Hepatic stellate cell (primary cell): ENCODE measurements around the gene C1QTNF5.

Experiments used
- DNase-seq: peaks from one replicate; pipeline ENCODE4 v3.0.0; 2011; ENCODE audit warnings: low spot score

C1QTNF5 gene

GRCh38 chr11:119359365-119360214, 18.9 kb upstream of the C1QTNF5 start:
- DNase-seq = no peak

DNA sequence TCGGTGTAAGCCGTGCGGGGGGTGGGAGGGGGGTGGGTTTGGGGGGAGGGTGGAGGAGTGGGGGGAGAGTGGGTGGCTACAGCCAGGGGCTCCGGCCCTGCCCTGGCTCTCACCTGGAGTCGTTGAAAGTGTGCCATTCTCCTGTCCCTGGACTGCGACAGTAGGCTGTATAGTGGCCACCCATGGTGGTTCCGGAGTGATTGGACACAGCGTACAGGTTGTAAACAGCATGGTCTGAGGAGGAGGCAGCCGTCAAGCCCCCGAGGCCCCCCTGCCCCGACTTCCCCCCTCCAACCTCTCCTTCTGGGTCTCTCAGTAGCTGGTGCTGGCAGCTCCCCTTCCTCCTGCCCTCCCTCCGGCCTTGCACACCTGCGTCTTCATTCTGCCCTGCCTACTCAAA, 16.4 kb upstream of the C1QTNF5 start:
- DNase-seq = no peak

- DNase-seq = peak; percentile 92
These were observed 15.8 kb upstream of the C1QTNF5 start for GRCh38 chr11:119356349-119357031.

GRCh38 chr11:119355091-119355843, 14.6 kb upstream of the C1QTNF5 start:
- DNase-seq = no peak

DNA sequence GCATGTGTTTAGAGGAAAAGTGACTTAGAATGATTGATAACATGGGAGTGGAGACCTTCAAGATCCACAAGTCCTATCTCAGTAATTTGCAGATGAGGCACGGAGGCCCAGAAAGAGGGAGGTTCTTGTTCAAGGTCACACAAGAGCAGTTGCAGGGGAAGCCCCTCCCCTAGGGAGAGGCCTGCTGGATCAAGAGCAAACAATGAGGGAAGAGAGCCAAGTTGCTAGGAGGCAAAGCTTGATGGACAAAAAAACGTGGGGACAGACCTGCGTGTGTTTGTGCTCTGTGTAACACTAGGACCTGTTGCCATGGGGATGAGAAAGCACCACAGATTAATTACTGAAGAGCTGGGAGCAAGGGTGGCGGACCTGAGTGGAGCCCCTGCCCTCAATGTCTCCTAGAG, 12.2 kb upstream of the C1QTNF5 start:
- DNase-seq = no peak

DNA sequence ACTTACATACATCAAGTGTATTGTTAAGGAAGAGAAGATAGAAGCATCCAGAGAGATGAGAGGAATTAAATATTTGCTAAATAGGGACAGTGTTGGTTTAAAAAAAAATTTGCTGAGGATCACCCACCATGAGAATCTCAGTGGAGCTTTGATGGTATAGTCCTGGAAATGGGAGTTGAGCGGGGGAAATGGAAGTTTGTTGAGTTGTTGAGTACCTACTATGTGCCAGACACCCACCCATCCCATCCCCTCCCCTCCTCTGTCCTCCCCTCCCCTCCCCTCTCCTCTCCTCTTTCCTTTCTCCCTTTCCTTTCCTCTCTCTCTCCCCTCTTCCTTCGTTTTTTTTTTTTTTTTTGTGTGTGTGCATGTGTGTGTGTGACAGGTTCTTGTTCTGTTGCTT, 10.5 kb upstream of the C1QTNF5 start:
- no peak for DNase-seq

DNA sequence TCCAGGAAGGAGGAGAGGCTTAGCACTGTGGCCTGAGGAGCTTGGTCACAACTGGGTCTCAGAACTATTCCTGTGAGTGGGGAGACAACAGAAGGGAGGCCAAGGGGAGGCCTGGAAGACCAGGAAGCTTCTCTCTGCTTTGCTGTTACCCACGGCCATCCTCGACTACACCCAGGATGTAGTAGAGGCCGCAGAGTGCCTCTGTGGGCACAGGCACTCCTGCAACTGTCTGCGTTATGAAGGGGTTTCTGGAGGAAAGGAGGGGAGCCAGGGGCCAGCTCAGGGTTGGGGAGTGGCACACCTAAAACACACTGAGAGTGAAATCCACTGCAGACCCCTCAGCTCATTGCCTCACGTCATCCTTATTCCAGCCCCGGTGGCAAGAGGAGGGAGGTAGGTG, 9.6 kb upstream of the C1QTNF5 start:
- no peak for DNase-seq

DNA sequence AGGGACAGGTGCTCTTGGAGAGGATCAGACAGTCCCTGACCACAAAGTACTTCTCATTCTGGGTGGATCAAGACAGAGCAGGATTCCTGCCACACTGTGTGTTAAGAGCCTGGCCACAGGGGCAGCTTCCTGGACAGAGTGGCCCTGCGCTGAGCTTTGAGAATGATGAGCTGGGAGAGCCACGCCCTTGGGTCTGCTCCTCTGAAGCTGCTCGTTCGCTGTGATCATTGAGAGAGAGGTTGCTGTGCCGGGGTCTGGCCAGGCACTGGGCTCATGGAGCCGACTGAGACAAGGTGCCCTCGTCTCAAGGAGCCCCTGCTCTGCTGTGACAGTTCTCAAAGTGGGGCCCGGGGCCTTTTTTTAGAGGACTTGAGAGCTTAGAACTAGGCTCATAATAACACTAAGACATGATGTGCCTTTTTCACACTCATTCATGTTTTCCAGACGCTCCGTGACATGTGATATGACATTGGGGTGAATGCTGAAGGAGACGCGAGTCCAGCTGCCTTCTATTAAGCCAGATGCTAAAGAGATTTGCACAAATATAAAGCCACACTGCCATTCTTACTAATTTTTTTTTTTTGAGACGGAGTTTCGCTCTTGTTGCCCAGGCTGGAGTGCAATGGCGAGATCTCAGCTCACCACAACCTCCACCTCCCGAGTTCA, 7.4 kb upstream of the C1QTNF5 start:
- no peak for DNase-seq

- DNase-seq = peak; percentile 51
These were observed 6.6 kb upstream of the C1QTNF5 start for GRCh38 chr11:119347242-119347641.

DNA sequence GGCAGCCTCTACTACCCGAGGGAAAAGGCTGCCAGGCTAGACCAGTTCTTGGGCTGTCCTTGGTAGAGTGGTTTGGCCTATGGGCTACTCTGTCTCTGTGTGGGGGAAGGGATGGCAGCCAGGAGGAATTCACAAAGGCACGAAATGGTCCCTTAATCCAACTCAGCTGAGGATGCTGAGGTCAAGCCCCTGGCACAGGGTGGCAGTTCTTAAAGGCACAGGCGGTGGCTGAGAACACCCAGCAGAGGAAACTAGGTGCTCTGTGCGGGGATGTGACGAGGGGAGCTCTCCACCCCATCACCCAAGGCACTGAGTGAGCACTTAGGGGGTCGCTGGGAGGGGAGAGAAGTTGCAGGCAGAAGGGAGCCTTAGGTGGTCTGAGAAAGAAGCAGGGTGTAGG, 5.9 kb upstream of the C1QTNF5 start, which contains the start of gene MFRP:
TSS of gene MFRP (minus strand) at position 101 of the 400 bp plus-strand sequence. CDS start 192 bp downstream, outside the sequence.
- no peak for DNase-seq

DNA sequence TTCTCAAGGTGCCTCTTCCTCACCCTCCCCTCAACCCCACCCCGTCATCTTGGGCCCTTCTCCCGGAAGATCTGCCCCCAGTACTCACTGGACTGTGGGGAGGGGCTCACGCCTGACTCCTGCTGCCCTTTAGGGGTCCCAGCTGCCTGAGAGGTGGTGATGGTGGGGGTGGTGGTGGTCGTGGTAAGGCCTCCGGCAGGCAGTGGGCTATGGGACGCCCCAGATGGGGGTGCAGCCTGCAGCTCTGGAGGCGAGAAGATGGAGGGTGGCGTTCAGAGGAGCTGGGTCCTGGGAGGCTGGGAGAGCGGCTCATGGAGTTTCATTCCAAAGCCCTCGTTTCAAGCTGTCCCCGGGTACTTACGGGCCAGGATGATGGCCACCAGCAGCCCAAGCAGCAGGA, 5.0 kb upstream of the C1QTNF5 start:
- no peak for DNase-seq

DNA sequence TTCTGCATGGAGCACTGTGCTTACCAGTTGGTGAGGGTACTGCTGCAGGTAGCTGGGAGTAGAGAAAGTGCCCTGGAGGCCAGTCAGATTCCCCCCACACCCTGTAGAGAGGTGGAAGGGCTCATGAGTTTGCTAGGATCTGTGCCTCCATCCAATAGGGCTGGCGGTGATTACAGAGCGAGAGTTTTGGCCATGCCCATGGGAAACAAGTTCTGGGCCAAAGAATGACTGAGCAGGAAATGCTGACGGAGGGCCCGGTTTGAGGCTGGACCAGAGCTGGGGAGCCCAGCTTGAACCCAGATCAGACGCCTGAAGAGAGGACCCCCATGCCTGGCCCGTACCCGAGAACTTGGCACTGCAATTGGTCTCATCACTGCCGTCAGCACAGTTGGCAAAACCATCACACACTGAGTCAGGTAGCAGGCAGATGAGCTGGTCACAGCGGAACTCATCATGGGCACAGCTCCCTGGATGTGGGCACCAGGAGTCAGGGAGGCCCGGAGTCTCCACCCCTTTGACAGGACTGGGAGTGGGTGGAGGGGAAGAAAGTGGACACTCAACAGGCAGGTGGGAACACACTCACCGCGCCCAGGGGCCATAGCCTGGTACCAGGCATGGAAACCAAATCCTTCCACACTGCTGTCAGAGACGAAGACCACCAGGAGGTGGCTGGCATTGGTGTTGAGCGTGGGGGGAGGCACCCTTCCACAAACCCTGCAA, 3.8 kb upstream of the C1QTNF5 start:
- DNase-seq = no peak

GRCh38 chr11:119343726-119344125, 3.0 kb upstream of the C1QTNF5 start:
- DNase-seq = no peak

GRCh38 chr11:119342362-119343130, 1.9 kb upstream of the C1QTNF5 start:
- no peak for DNase-seq

- DNase-seq = no peak
These were observed 1.3 kb upstream of the C1QTNF5 start for GRCh38 chr11:119342023-119342300.

DNA sequence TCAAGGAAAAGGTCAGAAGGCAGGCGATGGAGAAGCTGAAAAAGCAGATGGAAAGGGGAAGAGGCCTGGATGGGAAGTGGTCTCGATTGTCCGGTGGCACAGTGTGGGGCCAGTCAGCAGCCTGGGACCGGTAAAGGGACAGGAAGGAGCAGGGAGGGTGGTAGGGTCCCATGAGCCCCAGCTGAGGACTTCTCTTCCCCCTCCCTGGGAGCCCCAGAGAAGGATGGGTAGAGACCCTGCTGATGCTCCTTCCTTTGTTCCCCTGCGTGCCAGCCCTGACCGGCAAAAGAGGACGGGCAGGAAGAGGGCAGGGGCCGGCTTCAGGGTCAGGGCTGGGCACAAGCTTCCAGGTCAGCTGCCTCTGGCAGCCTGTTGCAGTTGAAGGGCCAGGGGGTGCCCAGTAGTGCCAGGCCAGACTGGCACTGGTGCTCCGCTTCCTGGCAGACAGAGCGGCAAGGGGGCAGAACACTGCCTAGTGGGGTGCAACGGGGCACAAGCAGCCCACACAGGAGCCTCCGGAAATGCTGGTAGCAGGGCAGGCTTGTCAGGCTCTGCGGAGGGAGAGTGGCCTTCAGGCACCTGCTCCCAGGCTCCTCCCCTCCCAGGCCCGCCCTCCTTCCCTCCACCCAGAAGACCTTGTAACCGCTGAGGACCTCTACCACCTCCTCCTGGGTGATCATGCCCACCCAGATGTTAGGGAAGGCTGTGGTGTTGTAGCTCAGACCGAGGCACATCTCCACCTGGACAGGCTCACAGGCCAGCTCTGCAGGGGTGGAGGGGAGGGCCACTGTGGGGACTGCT, 739 bp upstream of the C1QTNF5 start:
- DNase-seq = no peak

DNA sequence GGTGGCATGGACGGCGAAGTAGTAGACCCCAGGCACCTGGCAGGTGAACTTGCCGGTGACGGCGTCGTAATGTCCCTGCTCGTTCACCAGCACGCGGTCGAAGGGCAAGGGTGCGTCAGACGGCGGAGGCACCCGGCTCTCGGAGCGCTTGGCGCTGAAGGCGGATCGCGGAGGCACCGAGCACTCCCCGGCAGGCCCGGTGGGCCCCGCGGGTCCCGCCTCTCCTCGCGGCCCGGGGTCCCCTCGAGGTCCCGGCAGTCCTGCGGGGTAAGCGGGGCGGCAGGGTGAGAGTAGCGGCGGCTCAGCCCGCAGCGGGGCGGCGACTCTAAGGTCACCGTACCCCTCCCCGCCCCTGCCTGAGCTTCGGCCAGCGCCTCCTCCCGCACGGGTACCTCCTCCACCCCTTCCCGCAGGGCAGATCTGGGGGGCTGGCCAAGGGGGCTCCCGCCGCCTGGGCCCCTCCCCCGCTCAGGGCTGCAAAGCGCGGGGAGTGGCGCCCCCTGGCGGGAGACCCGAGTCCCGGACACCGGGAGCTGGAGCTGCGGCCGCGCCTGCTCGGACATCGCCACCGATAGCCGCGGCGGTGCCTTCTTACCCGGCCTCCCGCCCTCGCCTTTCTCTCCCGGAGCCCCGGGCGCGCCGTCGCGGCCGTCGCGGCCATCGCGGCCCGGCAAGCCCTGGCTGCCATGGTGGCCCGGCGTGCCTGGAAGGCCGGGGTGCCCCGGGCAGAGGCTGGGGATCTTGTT, 921 bp downstream of the C1QTNF5 start:
- DNase-seq = peak; percentile 88

GRCh38 chr11:119338965-119339588, 1.6 kb downstream of the C1QTNF5 start:
- DNase-seq = no peak
